ENCODE data around the gene TMEM171. TPM values are rescaled to one million over a fixed set of nuclear protein-coding genes. Genes with fewer than 3 reads are reported as not detected.

TMEM171 gene
- total and polyA plus RNA-seq, 9 donors, result 0.10 to 0.42 TPM; not detected in 7

- TF ChIP-seq CTCF (IDR thresholded peaks at IDR 0.05) (no peak), EP300 (IDR thresholded peaks at IDR 0.05) (no peak), POLR2A (IDR thresholded peaks at IDR 0.05) (no peak)
- Histone ChIP-seq H3K9me3 (peaks cover 0 to 3% of the 10 kb centered on the region in 2 donors), H3K27me3 (no peaks in the 10 kb centered on the region), H3K27ac (no peak overlapping the region), H3K4me1 (ENCODE audit: insufficient read depth) (no peaks in the 10 kb centered on the region), H3K4me3 (no peak overlapping the region), H3K36me3 (no peaks in the 10 kb centered on the region)
- no peak for DNase-seq
- WGBS, 3 donors, result 85 to 90% (median 88%) methylated on average over 4 of the region's 4 CpGs
- intact Hi-C loops (cut with DNase I), result no loop called here
Observed at GRCh38 chr5:73100109-73100508, 20.3 kb upstream of the TMEM171 start.

- Histone ChIP-seq H3K4me1 (ENCODE audit: insufficient read depth) (no peaks in the 10 kb centered on the region), H3K27ac (no peak overlapping the region), H3K36me3 (no peaks in the 10 kb centered on the region), H3K27me3 (no peaks in the 10 kb centered on the region), H3K9me3 (no peaks in the 10 kb centered on the region), H3K4me3 (no peak overlapping the region)
- intact Hi-C loops (cut with DNase I), result no loop called here
- TF ChIP-seq POLR2A (IDR thresholded peaks at IDR 0.05) (no peak), CTCF (IDR thresholded peaks at IDR 0.05) (no peak)
- DNase-seq, result no peak
- WGBS, 3 donors, result 46 to 67% (median 54%) methylated on average over 4 of the region's 4 CpGs
Observed at GRCh38 chr5:73103870-73104299, 16.5 kb upstream of the TMEM171 start.

GRCh38 chr5:73104326-73104725, 16.0 kb upstream of the TMEM171 start:
- no peaks in the 10 kb centered on the region for H3K36me3 ChIP-seq
- H3K4me1 ChIP-seq (ENCODE audit: insufficient read depth), result no peaks in the 10 kb centered on the region
- no peaks in the 10 kb centered on the region for H3K9me3 ChIP-seq
- H3K27me3 ChIP-seq, result no peaks in the 10 kb centered on the region
- intact Hi-C loops (cut with DNase I), result no loop called here
- TF ChIP-seq EP300 (IDR thresholded peaks at IDR 0.05), result no peak
- no peak for TF ChIP-seq CTCF (IDR thresholded peaks at IDR 0.05)
- no peak for TF ChIP-seq POLR2A (IDR thresholded peaks at IDR 0.05)
- H3K4me3 ChIP-seq, result no peak overlapping the region
- WGBS, 3 donors, result 83 to 96% (median 85%) methylated on average over 1 of the region's 1 CpG
- no peak for DNase-seq
- H3K27ac ChIP-seq, result no peak overlapping the region

GRCh38 chr5:73106335-73106734, 14.0 kb upstream of the TMEM171 start:
- H3K4me1 ChIP-seq (ENCODE audit: insufficient read depth), result no peaks in the 10 kb centered on the region
- no peaks in the 10 kb centered on the region for H3K27me3 ChIP-seq
- TF ChIP-seq CTCF (IDR thresholded peaks at IDR 0.05), result no peak
- TF ChIP-seq EP300 (IDR thresholded peaks at IDR 0.05), result no peak
- TF ChIP-seq POLR2A (IDR thresholded peaks at IDR 0.05), result no peak
- intact Hi-C loops (cut with DNase I), result no loop called here
- no peak for DNase-seq
- H3K27ac ChIP-seq, result no peak overlapping the region
- no peaks in the 10 kb centered on the region for H3K36me3 ChIP-seq
- H3K4me3 ChIP-seq, result no peak overlapping the region
- no peaks in the 10 kb centered on the region for H3K9me3 ChIP-seq

DNA sequence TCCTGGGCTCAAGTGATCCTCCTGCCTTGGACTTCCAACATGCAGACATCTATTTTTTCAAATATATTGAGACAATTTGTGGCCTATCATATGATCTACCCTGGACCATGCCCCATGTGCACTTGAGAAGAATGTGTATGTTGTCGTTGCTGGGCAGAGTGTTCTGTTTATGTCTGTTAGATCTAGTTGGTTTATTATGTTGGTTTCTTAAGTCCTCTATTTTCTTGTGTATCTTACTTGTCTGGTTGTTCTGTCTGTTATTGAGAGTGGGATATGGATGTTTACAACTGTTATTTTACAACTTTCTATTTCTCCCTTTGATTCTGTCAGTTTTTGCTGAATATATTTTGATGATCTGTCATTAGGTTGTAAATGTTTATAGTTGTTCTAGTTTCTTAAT, 10.2 kb upstream of the TMEM171 start:
- no peak overlapping the region for H3K27ac ChIP-seq
- H3K27me3 ChIP-seq, result no peaks in the 10 kb centered on the region
- WGBS, 3 donors, result 78 to 86% (median 85%) methylated on average over 1 of the region's 1 CpG
- H3K36me3 ChIP-seq, result no peaks in the 10 kb centered on the region
- intact Hi-C loops (cut with DNase I), result no loop called here
- H3K4me1 ChIP-seq (ENCODE audit: insufficient read depth), result no peaks in the 10 kb centered on the region
- TF ChIP-seq CTCF (IDR thresholded peaks at IDR 0.05), result no peak
- no peak for TF ChIP-seq EP300 (IDR thresholded peaks at IDR 0.05)
- no peak for TF ChIP-seq POLR2A (IDR thresholded peaks at IDR 0.05)
- H3K4me3 ChIP-seq, result no peak overlapping the region
- DNase-seq, result no peak
- no peaks in the 10 kb centered on the region for H3K9me3 ChIP-seq

All from ovary (tissue), 9 donors.